Stomach (tissue), 4 donors: Measurements from ENCODE around the gene TNNI2.

Source experiments
- CTCF ChIP-seq, 7 experiments: fragments of 450-650 bp in 4 of 7; fragments of 200-600 bp in 3 of 7; sonication (generic) in 3 of 7; IDR thresholded peaks; one replicate each; pipeline ENCODE4 v1.5.1; 2016 to 2019; ENCODE audit warnings: antibody characterized with exemption in 7 of 7, control low read depth in 2 of 7, mild to moderate bottlenecking in 1 of 7
- POLR2A ChIP-seq, 4 donors: fragments of 450-650 bp; IDR thresholded peaks; one replicate each; pipeline ENCODE4 v1.6.1; 2016; ENCODE audit warnings: antibody characterized with exemption in 4 of 4, control low read depth in 2 of 4, mild to moderate bottlenecking in 1 of 4, moderate library complexity in 1 of 4
- POLR2AphosphoS5 ChIP-seq, 3 donors: sonication (generic); formaldehyde crosslinking; IDR thresholded peaks; one replicate each; pipeline ENCODE4 v1.6.1; 2016; ENCODE audit warnings: antibody characterized with exemption in 3 of 3

GRCh38 chr11:1889941-1890855 is 51.4 kb downstream of the TNNI2 start:
- TF ChIP-seq CTCF (IDR thresholded peaks at IDR 0.05), result no peak
- TF ChIP-seq POLR2A (IDR thresholded peaks at IDR 0.05), result no peak
- no peak for TF ChIP-seq POLR2AphosphoS5 (IDR thresholded peaks at IDR 0.05)
